ENCODE measurements around the gene OTUD1. TPM values are rescaled to one million over a fixed set of nuclear protein-coding genes. Genes with fewer than 3 reads are reported as not detected.

Gene OTUD1
- total RNA-seq, 6 experiments from 2014 or later, result 3.6 to 4.9 (median 4.0) TPM

GRCh38 chr10:23461557-23461956, 22.7 kb downstream of the OTUD1 start:
- no peaks in the 10 kb centered on the region for H3K9me3 Mint-ChIP-seq
- no peak for TF ChIP-seq CTCF (IDR thresholded peaks at IDR 0.05)
- H3K4me3 Mint-ChIP-seq, result no peak overlapping the region
- DNase-seq, result no peak
- H3K27me3 Mint-ChIP-seq (ENCODE audit: insufficient read depth), result peaks cover 9% of the 10 kb centered on the region
- no peaks in the 10 kb centered on the region for H3K4me1 Mint-ChIP-seq (ENCODE audit: low read depth)
- H3K27ac Mint-ChIP-seq, result no peak overlapping the region
- no peaks in the 10 kb centered on the region for H3K36me3 Mint-ChIP-seq (ENCODE audit: low read depth)

- Mint-ChIP-seq H3K4me3 (no peak overlapping the region), H3K36me3 (ENCODE audit: low read depth) (no peaks in the 10 kb centered on the region), H3K9me3 (no peaks in the 10 kb centered on the region), H3K27me3 (ENCODE audit: insufficient read depth) (peaks cover 7% of the 10 kb centered on the region; the same call in 1 of the 2 replicates), H3K4me1 (ENCODE audit: low read depth) (no peaks in the 10 kb centered on the region), H3K27ac (no peak overlapping the region)
- no peak for TF ChIP-seq CTCF (IDR thresholded peaks at IDR 0.05)
- DNase-seq, result no peak
Measured at GRCh38 chr10:23467012-23467411, 28.1 kb downstream of the OTUD1 start.

- Mint-ChIP-seq H3K27ac (no peak overlapping the region), H3K36me3 (ENCODE audit: low read depth) (no peaks in the 10 kb centered on the region), H3K27me3 (ENCODE audit: insufficient read depth) (peaks cover 7% of the 10 kb centered on the region; the same call in 1 of the 2 replicates), H3K9me3 (no peaks in the 10 kb centered on the region), H3K4me3 (no peak overlapping the region), H3K4me1 (ENCODE audit: low read depth) (no peaks in the 10 kb centered on the region)
- no peak for DNase-seq
- TF ChIP-seq CTCF (IDR thresholded peaks at IDR 0.05), result no peak
Measured at GRCh38 chr10:23467548-23467947, 28.7 kb downstream of the OTUD1 start.

- peaks cover 7% of the 10 kb centered on the region; the same call in 1 of the 2 replicates for H3K27me3 Mint-ChIP-seq (ENCODE audit: insufficient read depth)
- H3K36me3 Mint-ChIP-seq (ENCODE audit: low read depth), result no peaks in the 10 kb centered on the region
- no peaks in the 10 kb centered on the region for H3K9me3 Mint-ChIP-seq
- no peak for TF ChIP-seq CTCF (IDR thresholded peaks at IDR 0.05)
- no peak overlapping the region for H3K27ac Mint-ChIP-seq
- H3K4me3 Mint-ChIP-seq, result no peak overlapping the region
- H3K4me1 Mint-ChIP-seq (ENCODE audit: low read depth), result no peaks in the 10 kb centered on the region
- DNase-seq, result no peak
Measured at GRCh38 chr10:23469596-23470237, 30.8 kb downstream of the OTUD1 start.

- H3K27me3 Mint-ChIP-seq (ENCODE audit: insufficient read depth), result peaks cover 14% of the 10 kb centered on the region
- no peak for DNase-seq
- H3K36me3 Mint-ChIP-seq (ENCODE audit: low read depth), result no peaks in the 10 kb centered on the region
- no peaks in the 10 kb centered on the region for H3K9me3 Mint-ChIP-seq
- H3K4me1 Mint-ChIP-seq (ENCODE audit: low read depth), result no peaks in the 10 kb centered on the region
- TF ChIP-seq CTCF (IDR thresholded peaks at IDR 0.05), result no peak
- no peak overlapping the region for H3K4me3 Mint-ChIP-seq
- H3K27ac Mint-ChIP-seq, result no peak overlapping the region
Measured at GRCh38 chr10:23472181-23472580, 33.3 kb downstream of the OTUD1 start.

All from HFFc6 (cell line).